Measurements from ENCODE around the gene DYRK1A.

Gene DYRK1A

DNA sequence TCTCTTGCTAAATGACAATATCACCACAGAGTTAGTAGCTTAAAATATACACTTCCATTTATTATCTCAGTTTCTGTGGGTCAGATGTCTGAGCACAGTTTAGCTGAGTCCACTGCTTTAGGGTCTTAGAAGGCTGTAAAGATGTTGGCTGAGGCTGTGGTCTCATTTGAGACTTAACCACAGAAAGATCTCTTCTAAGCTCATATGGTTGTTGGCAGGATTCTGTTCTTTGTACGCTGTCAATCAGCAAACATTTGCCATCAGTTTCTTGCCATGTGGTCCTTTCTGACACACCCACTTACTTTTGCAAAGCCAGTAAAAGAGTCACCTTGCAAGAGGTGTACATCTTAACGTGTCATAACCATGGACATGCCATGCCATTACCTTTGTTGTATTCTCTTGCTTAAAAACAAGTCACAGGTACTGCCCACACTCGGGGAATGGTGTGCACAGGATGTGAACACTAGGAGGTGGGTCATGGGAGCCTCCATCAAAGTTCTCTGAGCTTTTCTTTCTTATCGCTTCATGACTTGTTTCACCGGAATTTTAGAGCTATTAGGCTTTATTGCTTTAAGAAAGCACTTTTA is 18.7 kb downstream of the DYRK1A start:
- no peak for DNase-seq

DNA sequence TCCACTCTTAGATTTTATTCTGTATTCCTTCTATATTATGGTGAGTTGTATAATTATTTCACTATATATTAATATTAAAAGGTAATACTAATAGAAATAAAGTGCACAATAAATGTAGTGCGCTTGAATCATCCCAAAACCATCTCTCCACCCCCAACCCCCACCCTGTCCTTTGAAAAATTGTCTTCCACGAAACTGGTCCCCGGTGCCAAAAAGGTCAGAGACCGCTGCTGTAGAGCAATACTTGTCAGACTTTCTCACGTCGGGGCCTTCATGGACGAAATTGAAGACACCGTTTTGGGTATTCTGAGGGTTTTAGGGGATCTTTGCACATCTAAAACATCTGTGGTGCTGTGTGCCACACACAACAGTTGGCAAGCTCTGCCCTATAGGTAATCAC is 19.6 kb downstream of the DYRK1A start:
- no peak for DNase-seq

DNA sequence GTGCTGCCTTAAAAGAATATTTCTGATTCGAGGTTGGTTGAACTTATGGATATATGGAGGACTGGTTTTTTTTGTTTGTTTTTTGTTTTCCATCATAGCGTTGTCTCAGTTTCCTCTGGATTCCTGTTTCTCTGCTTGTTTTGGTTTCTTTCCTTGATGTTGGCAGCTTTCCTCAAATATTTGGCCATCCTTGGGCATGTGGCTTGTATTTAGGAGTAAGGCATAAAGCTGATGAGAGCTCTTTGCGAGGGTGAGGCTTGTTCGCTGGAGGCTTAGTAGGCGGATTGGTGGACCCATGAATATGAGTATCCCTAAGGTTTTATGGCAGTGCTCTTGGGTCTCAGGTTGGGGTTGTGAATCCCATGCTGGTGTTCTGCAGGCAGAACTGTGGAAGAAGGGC is 22.9 kb downstream of the DYRK1A start:
- DNase-seq: no peak

DNA sequence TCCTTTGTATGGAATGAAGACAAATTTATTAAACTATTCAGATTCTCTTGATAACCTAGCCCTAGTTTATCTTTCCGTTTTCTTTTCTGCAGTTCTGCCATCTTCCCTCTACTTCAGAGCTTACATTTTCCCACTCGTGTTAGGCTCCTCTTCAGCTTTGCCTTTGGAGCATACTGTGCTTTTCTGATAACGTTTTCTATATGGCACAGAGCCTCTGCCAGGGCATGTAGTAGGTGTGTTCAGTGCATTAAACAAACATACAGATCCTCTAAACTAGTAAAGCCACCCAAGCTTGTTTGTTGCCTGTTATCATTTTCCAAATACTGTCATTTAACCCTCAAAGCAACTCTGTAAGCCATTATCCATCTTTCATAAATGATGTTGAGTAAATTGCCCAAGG is 25.1 kb downstream of the DYRK1A start:
- DNase-seq: no peak

DNA sequence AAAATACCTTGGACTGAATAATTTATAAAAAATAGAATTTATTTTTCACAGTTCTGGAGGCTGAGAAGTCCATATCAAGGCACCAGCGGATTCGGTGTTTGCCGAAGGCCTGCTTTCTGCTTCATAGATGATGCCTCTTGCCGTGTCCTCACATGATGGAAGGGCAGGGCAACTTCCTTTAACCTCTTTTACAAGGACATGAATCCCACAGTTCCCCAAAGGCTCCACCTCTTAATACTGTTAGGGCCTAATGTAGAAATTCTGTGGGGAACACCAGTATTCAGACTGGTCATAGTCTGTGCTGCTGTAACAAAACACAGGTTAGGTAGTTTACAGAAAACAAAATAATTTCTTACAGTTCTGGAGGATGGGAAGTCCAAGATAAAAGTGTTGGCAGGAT is 25.9 kb downstream of the DYRK1A start:
- DNase-seq: no peak

DNA sequence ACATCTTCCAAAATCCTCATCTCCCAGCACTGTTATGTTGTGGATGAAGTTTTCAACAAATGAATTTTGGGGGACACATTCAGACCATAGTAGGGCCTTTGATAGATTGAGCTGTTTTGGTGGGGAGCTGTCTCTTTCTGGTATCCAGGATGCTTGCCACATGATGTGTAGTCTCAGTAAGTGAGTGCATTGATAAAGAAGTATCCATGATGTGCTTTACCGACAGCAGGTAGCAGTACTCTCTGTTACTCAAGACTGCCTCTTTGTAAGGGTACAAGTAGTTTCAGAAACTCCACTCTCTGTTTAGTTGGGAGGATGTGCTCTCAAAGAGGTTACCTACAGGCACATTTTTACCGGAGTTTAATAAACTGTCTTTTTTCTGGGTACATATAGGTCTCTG is 26.5 kb downstream of the DYRK1A start:
- DNase-seq: no peak

DNA sequence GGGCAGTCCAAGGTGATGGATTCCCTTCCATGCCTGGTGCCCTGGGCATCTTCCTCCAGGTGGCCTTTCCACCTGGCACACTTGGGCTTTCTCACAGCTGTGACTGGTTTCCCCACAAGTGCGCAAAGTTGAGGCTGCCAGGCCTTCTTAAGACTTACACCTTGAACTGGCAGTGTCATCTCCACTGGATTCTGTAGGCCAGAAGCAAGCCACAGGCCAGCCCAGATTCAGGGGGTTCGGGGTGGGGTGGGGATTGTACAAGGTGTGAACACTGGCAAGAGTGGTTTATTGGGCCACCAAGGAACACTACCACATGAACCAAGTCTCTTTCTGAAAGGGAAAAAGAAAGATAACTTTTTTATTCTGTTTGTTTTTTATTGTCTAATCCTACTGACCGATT is 27.2 kb downstream of the DYRK1A start:
- no peak for DNase-seq

DNA sequence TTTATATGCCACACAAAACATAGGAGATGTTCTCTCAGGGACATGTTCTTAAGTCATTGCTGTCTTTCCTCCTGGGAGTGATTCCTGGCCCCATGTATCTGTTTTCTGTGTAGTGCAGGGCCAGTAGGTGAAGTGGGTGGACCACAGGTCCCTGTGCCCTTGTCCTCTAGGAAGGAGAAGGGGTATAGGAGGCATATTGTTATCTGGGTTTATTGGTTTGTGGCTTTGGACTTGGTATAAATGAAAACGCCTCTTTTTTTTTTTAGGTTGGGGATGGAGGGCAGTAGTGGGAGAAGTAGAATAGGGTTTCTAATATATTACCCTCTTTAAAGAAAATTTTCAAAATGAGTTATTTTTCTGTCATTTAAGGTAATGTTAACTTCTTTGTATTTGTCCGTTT is 29.4 kb downstream of the DYRK1A start:
- no peak for DNase-seq

DNA sequence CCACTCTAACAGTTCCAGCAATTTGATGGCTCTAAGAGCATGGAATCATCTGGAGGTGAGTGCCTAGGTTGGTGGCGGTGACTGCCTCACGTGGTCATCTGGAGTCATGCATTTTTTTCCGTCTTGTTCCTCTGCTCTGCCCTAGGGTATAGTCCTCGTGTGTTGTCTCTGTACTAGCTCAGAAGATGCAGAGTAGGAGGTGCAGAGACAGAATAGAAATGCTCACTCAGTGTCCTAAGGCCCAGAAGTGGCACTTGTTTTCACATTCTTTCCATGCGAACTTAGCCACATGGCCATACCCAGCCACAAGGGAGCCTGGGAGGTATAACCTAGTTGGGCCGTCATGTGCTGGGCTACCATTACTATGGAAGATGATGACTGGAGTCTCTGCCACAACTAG is 30.3 kb downstream of the DYRK1A start:
- DNase-seq: no peak

DNA sequence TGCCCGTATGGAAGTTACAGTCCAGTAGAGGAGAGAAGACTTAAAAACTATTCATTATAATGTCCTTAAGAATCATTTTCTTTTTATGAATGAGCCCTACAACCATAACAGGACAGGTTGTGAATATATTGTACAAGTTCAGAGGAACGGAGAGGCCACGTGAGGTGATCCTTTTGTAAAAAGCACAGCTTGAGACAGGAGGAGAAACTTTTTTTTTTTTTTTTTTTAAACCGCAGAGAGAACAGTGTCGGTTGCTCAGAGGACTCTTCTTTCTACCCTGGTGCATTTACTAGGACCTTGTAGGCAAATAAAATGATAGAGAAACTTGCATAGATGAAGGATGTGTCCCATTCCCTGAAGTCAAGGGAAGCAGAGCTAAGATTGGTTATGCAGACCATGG is 32.1 kb downstream of the DYRK1A start:
- DNase-seq: no peak

DNA sequence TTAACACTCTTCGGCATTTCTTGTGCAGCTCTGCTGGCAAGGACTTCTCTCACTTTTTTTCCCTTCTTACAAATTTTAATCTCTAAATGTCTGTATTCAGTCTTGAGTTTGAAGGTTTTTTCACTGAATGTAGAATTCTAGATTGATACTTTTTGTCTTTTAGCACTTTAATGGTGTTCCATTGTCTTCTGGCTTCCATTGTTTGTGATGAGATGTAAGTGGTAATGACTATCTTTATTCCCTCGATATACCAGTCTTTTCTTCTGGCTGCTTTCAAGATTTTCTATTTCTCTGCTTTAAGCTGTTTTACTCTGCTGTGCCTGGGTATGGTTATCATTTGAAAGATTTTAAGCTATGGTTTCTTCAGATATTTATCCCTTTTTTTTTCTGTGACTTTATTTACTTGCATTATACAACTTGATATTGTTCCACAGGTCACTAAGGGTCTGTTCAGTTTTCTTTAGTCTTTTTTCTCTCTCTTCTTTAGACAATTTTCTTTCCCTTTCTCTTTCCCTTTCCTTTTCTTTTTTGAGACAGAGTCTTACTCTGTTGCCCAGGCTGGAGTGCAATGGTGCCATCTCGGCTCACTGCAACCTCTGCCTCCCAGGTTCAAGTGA is 35.8 kb downstream of the DYRK1A start:
- no peak for DNase-seq

DNA sequence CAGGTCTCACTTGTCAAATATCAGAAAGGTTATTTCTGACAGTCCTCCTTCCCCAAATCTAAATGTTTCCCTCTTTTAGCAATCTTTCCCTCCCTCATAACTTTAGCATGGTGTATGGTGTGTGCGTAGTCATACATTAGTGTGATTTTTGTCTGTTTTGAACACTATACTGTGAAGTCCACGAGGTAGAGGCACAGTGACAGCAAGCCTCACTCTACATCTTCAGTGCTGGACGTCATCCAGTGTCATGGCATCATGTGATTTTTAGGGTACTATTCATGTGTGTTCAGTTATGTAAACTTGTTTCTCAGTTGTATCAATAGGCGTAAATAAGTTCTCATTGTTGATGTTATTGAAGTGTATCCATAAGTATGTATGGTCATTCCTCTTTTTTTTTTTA is 39.1 kb downstream of the DYRK1A start:
- DNase-seq: no peak

DNA sequence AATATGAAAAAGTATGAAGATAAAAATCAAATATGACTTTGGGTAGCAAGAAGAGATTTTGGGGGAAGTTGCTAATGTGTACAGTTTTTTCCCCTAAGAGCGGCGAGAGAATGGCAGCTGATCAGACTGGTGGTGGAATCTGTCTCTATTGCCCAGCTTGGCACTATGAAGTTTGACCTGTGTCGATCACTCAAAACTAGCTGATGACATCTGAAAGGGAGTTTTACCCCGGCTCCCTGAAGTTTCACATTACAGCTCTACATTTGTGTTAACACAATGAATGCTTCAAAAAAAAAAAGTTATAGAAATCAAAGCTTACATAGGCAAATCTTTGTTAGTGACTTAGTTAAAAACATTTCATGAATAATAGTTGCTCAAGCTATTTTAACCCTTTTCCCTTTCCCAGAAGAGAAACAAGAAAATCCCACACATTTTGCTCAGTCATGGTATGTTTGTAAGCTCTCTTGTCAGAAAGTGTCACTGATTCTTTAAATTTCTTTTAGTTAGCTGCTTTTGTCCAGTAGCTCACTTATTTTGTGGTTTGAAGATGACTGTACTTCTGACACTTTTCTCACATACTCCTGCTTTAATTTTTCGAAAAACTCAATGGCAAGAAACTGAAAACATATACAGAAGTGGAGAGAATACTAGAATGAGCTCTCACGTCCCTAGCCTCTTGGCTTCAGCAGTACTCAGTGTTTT is 41.3 kb downstream of the DYRK1A start:
- no peak for DNase-seq

DNA sequence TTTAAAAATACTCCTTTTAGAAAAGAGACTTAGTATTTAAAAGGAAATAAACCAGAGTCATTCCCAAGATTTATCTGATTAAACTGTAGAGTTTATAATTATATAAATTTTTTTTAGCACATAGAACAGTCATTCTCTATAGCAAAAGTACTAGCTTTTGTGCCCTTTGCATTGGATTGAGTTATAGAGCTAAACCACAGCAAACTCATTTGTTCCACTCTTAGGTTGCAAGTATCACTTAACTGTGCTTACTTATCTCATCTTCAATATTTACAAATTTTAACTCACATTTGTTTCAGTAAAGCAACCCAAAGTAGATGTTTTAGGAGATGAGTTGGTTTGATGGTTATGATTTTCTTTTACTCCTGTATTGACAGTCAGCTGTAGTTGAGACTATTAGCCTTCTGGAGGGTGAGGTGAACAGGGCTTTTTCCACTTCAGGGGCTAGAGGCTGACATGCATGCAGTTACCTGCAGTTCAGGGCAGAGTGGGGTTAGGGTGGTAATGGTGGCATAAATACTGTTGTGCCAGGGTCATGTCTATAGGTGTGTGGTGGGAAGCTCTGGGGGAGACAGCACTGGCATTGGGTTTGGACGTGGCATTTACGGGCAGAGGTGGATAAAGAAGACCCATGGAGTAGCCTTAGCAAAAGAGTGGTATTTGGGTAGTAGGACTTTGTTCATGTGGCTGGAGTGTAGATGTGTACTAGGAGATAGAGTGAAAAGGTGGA is 42.1 kb downstream of the DYRK1A start:
- DNase-seq: no peak

DNA sequence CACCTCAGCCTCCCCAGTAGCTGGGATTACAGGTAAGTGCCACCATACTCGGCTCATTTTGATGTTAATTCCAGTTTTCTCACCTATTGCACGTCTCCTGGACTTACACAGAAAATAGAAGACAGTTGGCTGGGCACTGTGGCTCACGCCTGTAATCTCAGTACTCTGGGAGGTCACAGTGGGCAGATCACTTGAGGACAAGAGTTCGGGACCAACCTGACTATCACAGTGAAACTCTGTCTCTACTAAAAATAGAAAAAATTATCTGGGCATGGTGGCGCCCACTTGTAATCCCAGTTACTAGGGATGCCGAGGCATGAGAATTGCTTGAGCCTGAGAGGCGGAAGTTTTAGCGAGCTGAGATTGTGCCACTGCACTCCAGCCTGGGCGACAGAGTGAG is 44.1 kb downstream of the DYRK1A start:
- no peak for DNase-seq

DNA sequence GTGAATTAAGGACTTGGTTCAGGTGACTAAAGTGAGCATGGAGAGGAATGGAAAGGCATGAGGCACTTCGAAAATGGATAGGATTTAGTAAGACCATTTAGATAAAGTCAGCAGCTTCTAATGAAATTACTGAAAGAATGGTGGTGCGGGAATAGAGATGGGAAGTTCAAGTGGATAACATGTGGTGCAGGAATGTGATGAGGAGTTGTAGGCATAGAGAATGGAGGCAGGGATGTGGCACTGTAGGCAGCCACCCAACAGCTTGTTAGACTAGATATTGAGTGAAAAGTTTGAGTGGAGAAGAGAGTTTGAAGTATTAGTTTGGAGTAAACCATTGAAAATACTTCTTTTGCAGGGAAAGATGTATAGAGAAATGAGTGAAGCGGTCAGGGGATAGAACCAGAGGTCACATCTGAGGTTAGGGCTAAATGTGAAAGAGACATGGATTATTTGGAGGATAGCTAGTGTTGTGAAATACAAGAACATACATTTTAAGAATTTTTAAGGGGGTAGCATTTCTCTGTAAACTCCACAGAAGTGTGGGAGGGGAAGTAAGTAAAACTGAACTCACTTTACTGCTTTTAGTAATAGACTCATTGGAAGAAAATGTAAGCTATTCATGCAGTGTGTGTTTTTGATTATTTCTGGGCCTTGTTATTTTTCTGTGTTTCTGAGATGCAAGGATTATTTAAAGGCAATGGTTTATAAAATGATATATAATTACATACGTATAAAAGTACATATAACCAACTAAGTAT is 46.2 kb downstream of the DYRK1A start:
- no peak for DNase-seq

DNA sequence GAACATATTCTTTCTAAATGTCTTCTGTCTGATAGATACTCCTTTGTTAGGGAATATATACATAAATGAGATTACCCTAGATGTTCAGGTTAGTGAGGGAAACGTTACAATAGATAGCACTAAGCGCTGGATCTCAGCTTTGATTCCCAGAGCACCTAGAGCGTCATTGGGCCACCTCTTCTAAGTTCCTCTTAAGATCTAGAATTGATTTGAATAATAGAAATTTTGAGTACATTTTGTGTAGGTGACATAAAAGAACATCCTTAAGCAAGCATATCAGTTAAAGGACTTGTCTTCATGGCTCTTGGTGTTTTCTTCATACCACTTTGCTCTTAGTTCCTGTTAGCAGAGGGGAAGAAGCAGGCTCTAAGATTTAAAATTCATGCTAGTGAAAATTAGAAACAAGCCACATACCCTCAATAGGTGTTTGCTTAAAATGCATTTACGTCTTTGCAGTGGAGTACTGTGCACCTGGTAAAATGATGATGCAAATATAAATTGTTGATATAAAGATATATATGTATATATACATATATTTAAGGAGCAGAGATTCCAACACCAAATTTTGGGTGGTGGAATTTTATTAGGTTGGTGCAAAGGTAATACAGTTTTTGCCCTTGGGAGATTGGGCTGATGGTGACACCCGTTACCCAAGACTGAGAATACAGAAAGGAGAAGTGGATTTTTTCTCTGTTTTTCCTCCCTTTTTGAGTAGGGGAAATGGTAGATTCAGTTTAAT is 47.1 kb downstream of the DYRK1A start:
- no peak for DNase-seq

DNA sequence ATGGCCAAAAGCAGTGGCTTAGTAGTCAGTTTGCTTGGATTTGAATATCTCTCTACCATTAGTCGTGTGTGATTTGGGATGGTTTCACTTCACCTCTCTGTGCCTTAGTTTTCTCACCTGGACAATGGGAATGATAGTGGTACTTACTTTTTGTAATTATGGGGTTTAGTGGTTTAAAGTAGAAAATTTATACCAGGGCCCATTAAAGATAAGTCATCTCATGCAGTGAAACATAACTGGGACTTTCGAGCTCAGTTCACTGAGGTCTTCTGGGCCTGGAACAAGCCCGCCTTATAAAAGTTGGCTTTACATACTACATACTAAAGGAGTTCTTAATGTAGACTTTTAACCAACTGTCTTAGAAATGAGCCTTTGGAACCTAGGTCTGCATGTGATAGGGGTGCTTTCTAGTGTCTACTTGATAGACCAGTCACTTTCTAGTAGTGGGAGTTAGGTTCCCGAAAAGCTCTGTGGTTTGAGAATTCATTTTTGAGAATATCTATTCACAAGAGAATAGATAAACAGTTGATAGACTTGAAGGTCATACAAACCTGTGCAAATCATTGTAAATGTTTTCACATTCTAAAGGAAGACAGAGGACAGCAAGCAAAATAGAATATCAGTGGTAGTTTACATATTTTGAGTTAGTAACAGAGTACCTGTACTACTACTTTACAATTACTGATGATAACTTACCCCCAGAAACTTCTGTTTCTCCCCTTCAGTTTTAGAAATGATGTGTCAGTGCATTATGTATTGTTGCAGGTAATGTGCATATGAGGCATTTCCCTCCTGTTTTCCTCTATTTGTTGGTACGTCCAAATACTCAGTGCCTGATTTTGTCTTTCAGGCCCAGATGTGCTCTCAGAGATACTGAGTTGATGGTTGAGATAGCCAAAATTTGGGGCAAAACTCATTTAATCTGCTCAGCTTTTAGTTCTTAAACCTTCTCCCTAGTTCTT is 48.0 kb downstream of the DYRK1A start:
- no peak for DNase-seq

DNA sequence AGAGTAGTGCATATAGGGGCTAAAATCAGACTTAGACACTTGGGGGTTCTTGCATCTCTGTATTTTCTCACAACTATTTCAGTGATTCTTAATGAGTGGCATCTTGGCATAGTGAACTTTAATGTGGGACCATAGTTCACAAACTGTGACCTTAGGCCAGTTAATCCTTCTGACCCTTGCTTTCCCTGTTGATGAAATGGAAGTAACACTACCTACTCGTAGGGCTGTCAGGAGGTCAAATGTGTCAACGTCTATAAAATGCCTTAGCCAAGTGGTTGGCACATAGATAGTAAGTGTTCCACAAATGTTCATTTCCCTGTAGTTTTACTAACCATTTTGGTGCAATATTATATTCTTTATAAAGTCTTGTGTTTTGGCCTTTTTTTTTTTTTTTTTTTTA is 49.4 kb downstream of the DYRK1A start:
- no peak for DNase-seq

DNA sequence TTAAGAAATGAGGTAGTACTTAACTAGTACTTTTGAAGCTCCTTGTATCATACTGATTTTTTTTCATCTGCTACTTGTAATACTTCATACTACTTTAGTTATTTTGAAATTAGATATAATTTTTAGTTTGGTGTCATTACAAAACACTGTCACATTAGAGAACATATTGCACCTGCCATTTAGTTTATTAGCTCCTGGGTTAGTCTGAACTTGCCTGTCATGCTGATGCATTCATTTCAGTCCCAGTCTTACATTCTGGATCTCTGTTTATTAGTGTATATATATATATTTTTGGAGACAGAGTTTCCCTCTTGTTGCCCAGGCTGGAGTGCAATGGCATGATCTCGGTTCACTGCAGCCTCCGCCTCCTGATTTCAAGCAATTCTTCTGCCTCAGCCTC is 50.3 kb downstream of the DYRK1A start:
- DNase-seq: no peak

DNA sequence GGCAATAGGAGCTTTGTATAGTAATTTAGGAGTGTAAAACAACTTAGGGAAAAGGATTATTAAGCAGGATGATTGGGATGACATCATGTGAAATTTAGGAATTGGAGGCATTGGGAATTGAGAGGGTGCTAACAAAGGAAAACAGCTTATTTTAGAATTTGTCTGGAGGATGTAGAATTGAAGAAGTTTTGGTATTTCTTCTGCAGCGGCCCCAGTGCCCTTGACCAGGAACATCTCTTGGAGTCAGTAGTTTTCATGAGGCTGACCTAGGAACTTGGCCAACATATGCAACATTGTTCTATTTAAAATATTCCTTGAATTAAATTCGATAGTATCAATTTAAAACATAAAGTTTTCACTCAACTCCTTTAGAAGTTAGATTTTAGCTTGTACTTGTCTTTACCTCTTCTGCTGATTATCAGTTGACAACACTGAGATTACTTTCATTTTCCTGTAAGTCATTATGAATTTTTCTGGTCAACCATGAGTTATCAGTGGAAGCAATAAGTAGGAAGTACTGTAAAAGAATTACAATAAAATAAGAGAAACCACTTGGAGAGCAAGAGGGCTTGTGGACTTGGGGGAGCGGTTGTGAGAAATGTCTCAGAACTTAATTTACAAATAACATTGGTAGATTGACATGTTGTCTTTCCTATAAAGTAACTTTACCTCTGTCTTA is 52.8 kb downstream of the DYRK1A start:
- DNase-seq: no peak

Data from GOT3 (cell line).